ENCODE measurements around the gene PDHA2. TPM values are rescaled to one million over a fixed set of nuclear protein-coding genes. Genes with fewer than 3 reads are reported as not detected.

Gene PDHA2
- total RNA-seq, 1 experiment from 2014 or later = not detected

- TF ChIP-seq REST (IDR thresholded peaks at IDR 0.05; ENCODE audit: low read depth) (no peak), SP1 (IDR thresholded peaks at IDR 0.05; ENCODE audit: low read depth) (no peak), SRF (IDR thresholded peaks at IDR 0.05; ENCODE audit: low read depth) (no peak), TCF7L2 (IDR thresholded peaks at IDR 0.05; ENCODE audit: borderline replicate concordance, extremely low read depth, insufficient read depth, insufficient read length) (no peak), ZFX (IDR thresholded peaks at IDR 0.05) (no peak)
Observed at GRCh38 chr4:95825546-95825945, 14.3 kb upstream of the PDHA2 start (continued).

DNA sequence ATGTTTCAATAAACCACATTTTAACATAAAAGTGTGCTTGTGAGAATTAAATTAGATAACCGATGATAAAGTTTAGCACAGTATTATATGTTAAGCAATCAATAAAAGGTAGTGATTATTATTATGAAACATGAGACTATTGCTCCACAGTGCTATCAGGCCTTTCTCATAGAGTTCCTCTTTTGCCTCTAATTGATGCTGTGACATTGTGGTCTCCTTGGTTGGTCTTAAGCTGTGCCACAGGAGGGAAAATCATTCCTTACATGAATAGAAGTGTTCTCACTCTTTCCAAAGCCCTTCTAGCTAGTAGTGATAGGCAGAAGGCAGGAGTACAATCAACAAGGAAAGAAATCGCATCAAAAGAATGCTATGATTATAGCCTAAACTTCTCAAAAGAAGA is 9.2 kb upstream of the PDHA2 start:
- BruUV-seq (replicated peaks) = no TSS peak
- RAD21 ChIA-PET (ENCODE audit: low non-redundant PET in 1 of 2, low total read pairs in 2 of 2, uncharacterized antibody in 2 of 2, unreplicated experiment in 2 of 2) = no interaction called here
- Histone ChIP-seq H4K20me1 (ENCODE audit: insufficient read depth) (no peaks in the 10 kb centered on the region), H3K4me3 (replicated peaks in 1 of 2; ENCODE audit: low read depth in 1 of 2, low read length in 2 of 2) (no peak overlapping the region), H3K9me3 (ENCODE audit: control insufficient read depth in 1 of 2, insufficient read depth in 1 of 2, low read depth in 1 of 2, low read length in 2 of 2) (no peaks in the 10 kb centered on the region), H3K9me2 (ENCODE audit: insufficient read depth) (no peaks in the 10 kb centered on the region), H3K4me1 (ENCODE audit: control insufficient read depth in 1 of 2, insufficient read depth in 2 of 2, low read length in 2 of 2) (no peaks in the 10 kb centered on the region), H3K9ac (ENCODE audit: low read length) (no peak overlapping the region), H3K4me2 (ENCODE audit: low read length) (no peak overlapping the region), H3K27me3 (ENCODE audit: insufficient read depth, low read length) (no peaks in the 10 kb centered on the region), H2AFZ (ENCODE audit: low read depth, low read length, poor library complexity, severe bottlenecking) (no peak overlapping the region), H3K27ac (ENCODE audit: low read depth, low read length) (no peak overlapping the region), H3K79me2 (ENCODE audit: insufficient read depth, low read length) (no peaks in the 10 kb centered on the region), H3K36me3 (ENCODE audit: control insufficient read depth in 1 of 2, insufficient read depth in 2 of 2, low read length in 2 of 2) (no peaks in the 10 kb centered on the region)
- no peak for ATAC-seq
- TF ChIP-seq CTCF (IDR thresholded peaks at IDR 0.05 in 2 of 3, conservative IDR thresholded peaks at IDR 0.05 in 1 of 3; ENCODE audit: borderline replicate concordance in 1 of 3, insufficient read depth in 1 of 3, low read depth in 2 of 3, low read length in 2 of 3) = no peak
- TF ChIP-seq TCF7L2 (IDR thresholded peaks at IDR 0.05; ENCODE audit: borderline replicate concordance, extremely low read depth, insufficient read depth, insufficient read length) = no peak
- TF ChIP-seq YY1 (IDR thresholded peaks at IDR 0.05; ENCODE audit: extremely low read depth, insufficient replicate concordance, low read depth, low read length) = no peak
- no peak for TF ChIP-seq ZFX (IDR thresholded peaks at IDR 0.05)
- TF ChIP-seq SP1 (IDR thresholded peaks at IDR 0.05; ENCODE audit: low read depth) = no peak
- TF ChIP-seq FOSL1 (IDR thresholded peaks at IDR 0.05; ENCODE audit: low read depth) = no peak
- no peak for TF ChIP-seq SRF (IDR thresholded peaks at IDR 0.05; ENCODE audit: low read depth)
- no peak for TF ChIP-seq RAD21 (IDR thresholded peaks at IDR 0.05; ENCODE audit: low read depth)
- no peak for TF ChIP-seq EZH2phosphoT487 (IDR thresholded peaks at IDR 0.05; ENCODE audit: borderline replicate concordance)
- TF ChIP-seq, protein P1, sequence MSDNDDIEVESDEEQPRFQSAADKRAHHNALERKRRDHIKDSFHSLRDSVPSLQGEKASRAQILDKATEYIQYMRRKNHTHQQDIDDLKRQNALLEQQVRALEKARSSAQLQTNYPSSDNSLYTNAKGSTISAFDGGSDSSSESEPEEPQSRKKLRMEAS (IDR thresholded peaks at IDR 0.05) = no peak
- TF ChIP-seq CEBPB (IDR thresholded peaks at IDR 0.05; ENCODE audit: low read depth) = no peak
- CTCF ChIA-PET = no interaction called here
- intact Hi-C loops (cut with micrococcal nuclease) = loop anchor here (10.0 kb wide), 1 partner anchor 514 kb away; no protein-coding TSS in a partner anchor
- DNase-seq (ENCODE audit: low read depth, low spot score) = no peak
- POLR2A ChIA-PET = no interaction called here

Measured in HCT116 (cell line).